Stimulated activated CD4-positive, alpha-beta T cell treated with anti-CD3 and anti-CD28 coated beads, Interleukin-4, amount 100 ng/mL, for 48 hours (primary cell): ENCODE measurements around the gene ZNF777.
"Not testable (repeated sequence)": the region's sequence is repeated elsewhere in the genome, so short reads cannot be mapped to it uniquely, and the experiment has no call there.

ENCODE experiments used
- DNase-seq, 2 donors: peaks; one replicate each; pipeline ENCODE4 v3.0.0-alpha.2; 2020; ENCODE audit warnings: low read depth in 2 of 2

ZNF777 gene

GRCh38 chr7:149460493-149461277, at the start of gene ZNF777:
Gene ZNF777 (minus strand): TSS chr7:149461062. CDS start chr7:149456022, 5,040 bp downstream.
- DNase-seq = peak; percentile 67 to 74

GRCh38 chr7:149510248-149510647, 49.4 kb upstream of the ZNF777 start:
- no peak for DNase-seq

GRCh38 chr7:149509774-149510173, 48.9 kb upstream of the ZNF777 start:
- DNase-seq = no peak

GRCh38 chr7:149505551-149505950, 44.7 kb upstream of the ZNF777 start:
- no peak for DNase-seq

GRCh38 chr7:149501651-149502050, 40.8 kb upstream of the ZNF777 start:
- no peak for DNase-seq

GRCh38 chr7:149500910-149501309, 40.0 kb upstream of the ZNF777 start:
- no peak for DNase-seq

- DNase-seq = no peak
Measured at GRCh38 chr7:149500201-149500600, 39.3 kb upstream of the ZNF777 start.

GRCh38 chr7:149498811-149499210, 37.9 kb upstream of the ZNF777 start:
- no peak for DNase-seq

GRCh38 chr7:149497467-149498261, 36.8 kb upstream of the ZNF777 start, which contains the start of gene ZNF746:
Gene ZNF746 (minus strand): TSS chr7:149497809. CDS start chr7:149497536, 273 bp downstream.
- DNase-seq = peak; percentile 72 to 81

GRCh38 chr7:149496642-149497391, 36.0 kb upstream of the ZNF777 start:
- peak; percentile 32 to 33 for DNase-seq

GRCh38 chr7:149495785-149496641, 35.2 kb upstream of the ZNF777 start:
- DNase-seq = no peak

- no peak for DNase-seq
Measured at GRCh38 chr7:149494738-149495368, 34.0 kb upstream of the ZNF777 start.

- not testable (repeated sequence) for DNase-seq
Measured at GRCh38 chr7:149493975-149494374, 33.1 kb upstream of the ZNF777 start.

GRCh38 chr7:149493366-149493765, 32.5 kb upstream of the ZNF777 start:
- no peak for DNase-seq

- no peak for DNase-seq
Measured at GRCh38 chr7:149490083-149490760, 29.4 kb upstream of the ZNF777 start.

- no peak for DNase-seq
Measured at GRCh38 chr7:149489391-149490024, 28.6 kb upstream of the ZNF777 start.

- no peak for DNase-seq
Measured at GRCh38 chr7:149479568-149479967, 18.7 kb upstream of the ZNF777 start.

- no peak for DNase-seq
Measured at GRCh38 chr7:149478754-149479153, 17.9 kb upstream of the ZNF777 start.
